ENCODE measurements around the gene KCNG3.

DNA sequence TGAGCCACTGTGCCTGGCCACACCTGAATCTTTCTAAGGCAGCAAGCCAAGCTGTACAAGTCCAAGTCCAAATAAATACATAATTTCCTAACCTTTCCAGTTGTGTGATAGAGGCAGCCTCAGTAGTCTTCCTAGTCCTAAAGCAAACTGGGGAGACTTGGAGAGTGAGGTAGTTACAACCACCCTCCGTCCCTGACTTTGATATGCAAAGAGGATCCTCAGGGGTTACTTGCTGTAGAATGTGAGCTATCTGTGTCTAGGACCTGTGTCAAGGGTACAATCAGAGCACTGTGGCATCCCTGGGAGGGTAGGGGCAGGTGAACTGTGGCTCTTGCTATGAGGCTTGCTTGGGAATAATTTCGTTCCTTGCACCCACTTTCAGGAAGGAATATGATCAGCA is 28.3 kb upstream of the KCNG3 start:
- TF ChIP-seq EZH2phosphoT487 (IDR thresholded peaks at IDR 0.05; ENCODE audit: borderline replicate concordance, low read length): no peak
- no peak for TF ChIP-seq CTCF (IDR thresholded peaks at IDR 0.05; ENCODE audit: low read depth, low read length, poor library complexity, severe bottlenecking)
